GM19438 (cell line): ENCODE measurements around the gene DOK3.

ENCODE experiments used
- ATAC-seq: cut with Tn5 transposase; IDR thresholded peaks from one replicate; pipeline ENCODE4 v1.9.1; 2021; ENCODE audit warnings: low read depth; ENCODE audit not compliant: unreplicated experiment

Gene DOK3

DNA sequence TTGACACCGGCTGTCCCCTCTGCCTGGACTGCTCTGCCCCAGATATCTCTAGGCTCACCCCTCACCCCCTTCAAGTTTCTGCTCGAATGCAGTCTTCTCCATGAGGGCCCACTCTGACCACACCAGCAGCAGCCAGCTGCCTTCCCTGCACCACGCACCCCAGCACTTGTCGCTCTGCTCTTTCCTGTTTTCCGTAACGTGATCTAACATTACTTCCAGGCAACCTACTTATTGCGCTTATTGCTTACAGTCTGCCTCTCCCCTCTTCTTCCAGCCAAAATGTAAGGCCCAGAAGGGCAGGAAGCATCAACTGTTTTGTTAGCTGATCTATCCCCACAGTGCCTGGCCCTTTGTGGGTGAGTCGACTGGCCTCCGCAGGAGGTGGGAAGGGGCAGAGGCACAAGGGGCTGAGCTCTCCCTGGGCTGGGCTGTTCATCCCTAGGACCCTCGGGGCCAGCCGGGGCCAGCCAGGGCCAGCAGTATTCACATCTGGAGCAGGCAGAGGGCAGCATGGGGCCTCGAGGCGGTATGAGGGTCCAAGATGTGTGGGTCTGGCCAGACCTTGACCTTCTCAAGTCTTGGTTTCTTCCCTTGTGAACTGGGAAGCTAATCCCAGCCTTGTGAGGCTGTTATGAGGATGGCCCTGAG is 24.6 kb downstream of the DOK3 start:
- no peak for ATAC-seq

- no peak for ATAC-seq
These were observed 25.4 kb downstream of the DOK3 start for GRCh38 chr5:177483994-177484901.

- ATAC-seq: no peak
These were observed 26.6 kb downstream of the DOK3 start for GRCh38 chr5:177483042-177483441.

DNA sequence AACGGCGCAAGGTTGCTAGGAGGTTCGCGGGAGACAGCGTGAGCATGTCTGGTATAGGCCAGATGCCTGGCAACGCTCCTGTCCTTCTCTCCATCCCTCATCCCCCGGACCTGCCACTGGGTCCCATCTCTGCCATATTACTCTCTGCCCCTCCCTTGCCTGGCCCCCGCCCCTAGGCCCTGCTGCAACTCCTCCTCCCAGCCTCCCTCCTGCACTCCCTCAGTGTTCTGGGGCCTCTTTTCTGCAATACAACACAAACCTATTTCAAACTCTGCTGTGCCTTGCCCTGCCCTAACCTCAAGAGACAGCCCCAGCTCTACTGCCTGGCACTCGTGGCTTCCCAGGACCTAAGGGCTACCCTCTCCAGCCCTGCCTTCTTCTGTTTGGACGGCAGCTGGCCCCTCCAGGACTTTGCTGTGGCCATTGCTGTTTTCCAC is 27.2 kb downstream of the DOK3 start:
- no peak for ATAC-seq

DNA sequence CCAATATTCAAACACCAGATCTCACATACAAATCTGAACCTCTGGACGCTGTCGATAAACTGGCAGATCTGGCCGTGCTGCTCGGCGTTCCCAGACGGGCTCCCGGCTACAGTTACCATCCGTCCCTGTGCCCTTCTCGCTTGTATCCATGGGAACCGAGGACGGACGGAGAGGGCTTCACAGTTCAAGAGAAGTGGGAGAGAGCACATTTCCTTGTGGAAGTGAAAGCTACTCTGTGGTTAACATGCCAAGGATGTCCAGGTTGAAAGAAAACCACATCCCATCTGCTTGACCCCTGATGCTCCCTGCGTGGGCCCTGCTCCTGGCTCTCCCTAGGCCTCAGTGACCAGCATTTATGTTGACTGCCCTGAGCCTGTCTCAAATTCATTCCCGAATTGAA is 29.9 kb downstream of the DOK3 start:
- no peak for ATAC-seq

- no peak for ATAC-seq
These were observed 30.6 kb downstream of the DOK3 start for GRCh38 chr5:177478711-177479646.

GRCh38 chr5:177477701-177478477 is 31.7 kb downstream of the DOK3 start:
- no peak for ATAC-seq

DNA sequence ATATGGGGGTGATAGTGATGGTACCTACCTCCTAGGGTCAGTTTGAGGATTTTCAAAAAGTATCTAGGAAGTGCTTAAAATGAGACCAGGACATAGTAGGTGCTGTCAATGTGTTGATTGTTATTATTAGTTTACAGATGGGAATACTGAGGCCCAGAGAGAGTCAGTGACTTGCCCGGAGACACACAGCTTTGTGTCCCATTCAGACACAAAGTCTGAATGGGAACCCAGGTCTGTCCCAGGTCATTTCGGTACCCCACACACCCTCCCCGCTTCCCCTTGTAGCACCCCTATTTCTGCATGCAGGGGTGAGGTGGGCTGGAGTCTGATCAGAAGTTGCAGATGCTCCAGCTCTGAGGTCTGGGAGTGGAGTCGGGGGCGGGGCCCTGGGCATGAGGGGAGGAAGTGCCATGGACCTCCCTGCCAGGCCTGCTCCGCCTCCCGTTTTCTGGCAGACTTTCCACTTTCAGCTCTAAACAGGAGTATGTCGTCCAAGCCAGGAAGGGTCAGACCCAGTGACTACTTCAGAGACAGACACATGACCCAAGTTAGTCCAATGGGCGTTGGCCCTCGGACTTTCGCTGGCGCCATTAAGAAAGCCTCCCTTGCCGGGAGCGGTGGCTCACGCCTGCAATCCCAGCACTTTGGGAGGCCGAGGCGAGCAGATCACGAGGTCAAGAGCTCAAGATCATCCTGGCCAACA is 32.9 kb downstream of the DOK3 start:
- ATAC-seq: no peak

GRCh38 chr5:177475563-177476427 is 33.8 kb downstream of the DOK3 start:
- ATAC-seq: no peak

DNA sequence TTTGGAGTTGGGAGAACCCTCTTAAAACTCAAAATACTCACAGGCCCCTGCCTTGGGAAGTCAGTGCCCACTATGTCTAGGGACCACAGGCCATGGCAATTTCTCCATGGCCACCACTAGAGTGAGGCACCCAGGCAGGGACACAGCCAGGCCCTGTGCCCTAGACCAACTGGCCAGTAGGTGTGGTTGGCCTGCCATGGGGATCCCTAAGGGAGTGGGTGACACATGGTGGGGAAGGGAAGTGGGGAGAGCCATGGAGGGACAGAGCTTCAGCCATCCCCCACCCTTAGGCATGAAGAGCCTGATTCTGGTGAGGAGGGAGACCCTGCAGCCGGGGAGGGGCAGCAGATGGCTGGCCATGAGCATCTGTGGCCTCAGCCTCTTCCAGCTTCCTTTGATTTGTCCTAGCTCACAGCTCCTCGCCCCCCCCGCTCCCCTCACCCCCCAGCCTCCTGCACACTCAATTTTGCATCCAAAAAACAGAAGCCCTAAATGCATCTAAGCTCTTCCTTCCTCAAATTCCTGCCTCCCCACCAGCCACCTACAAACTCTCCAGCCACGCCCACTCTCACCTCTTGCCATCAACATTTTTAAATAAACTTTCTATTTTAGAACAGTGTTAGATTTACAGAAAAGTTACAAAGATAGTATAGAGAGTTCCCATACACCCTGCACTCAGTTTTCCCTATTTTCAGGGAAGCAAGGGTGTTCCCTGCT is 34.6 kb downstream of the DOK3 start:
- ATAC-seq: no peak

DNA sequence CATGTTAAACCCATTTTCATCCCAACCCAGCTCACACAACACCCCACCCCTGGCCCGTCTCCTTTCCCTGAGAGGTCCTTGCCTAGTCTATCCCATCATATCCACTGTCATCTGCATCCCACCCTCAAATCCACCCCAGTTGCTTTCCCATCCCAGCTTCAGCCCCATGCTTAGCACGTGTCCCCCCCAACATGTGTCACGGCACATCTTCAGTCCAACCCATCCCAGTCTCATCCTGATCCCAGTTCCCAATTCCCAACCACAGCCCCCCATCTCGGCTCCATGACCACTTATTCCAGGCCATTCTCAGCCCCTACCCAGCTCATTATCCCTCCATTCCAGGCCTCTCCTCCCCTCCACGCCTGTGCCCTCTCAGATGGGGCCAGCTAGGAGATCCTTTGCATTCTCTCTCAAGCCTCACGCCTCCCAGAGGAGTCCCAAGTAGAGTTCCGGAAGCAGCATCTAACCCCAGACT is 35.6 kb downstream of the DOK3 start:
- no peak for ATAC-seq

- ATAC-seq: no peak
These were observed 36.1 kb downstream of the DOK3 start, which contains the start of gene DBN1 for GRCh38 chr5:177473443-177474001. Gene DBN1, minus strand, starts transcription at chr5:177473634. Its CDS starts 113 bp downstream, at chr5:177473521.

DNA sequence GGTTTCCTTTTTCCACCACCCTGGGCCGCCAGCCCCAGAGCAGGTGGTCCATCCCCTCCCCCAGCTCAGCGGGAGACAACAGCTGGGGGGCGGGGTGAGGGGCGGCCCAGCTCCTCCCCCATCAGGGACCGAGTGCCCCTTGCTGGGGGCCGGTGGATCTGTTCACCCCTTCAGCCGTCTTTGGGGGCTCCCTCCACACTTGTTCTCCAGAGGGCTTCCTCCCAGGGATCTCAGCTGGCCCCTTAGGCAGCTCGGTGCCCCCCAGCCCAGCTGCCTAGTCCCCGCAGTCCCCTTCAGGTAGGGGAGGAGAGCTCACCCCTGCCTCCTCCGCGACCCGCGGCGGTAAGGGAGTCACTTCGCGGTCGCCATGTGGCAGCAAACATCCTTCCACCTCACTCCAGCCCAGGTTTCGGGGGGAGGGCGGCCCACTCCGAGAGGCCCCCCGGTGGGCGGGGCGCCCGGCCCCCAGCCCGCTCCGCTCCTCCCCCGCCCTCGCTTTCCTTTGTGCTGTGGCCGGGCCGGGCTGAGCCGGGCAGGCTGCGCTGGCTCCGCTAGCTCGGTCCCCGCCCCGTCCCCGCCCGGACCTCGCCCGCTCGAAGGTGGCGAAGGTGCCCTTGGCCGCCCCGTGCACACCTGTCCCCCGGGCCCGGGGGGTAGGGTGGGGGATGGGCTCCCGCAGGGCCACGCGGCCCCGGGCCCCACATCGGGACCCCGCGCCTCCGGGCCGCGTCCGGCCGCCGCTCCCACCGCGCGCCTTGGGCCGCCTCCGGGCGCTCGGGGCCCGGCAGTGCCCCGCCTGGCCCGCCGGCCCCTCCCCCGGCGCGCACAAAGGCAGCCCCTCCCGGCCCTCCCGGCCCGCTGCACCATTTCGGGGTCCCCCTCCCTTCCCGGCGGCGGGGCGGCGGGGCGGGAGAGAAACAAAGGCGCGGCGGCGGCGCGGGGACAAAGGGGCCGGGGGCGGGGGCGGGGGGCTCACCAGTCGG is 36.9 kb downstream of the DOK3 start:
- peak; percentile 54 for ATAC-seq

- no peak for ATAC-seq
These were observed 37.8 kb downstream of the DOK3 start for GRCh38 chr5:177471610-177472356.

DNA sequence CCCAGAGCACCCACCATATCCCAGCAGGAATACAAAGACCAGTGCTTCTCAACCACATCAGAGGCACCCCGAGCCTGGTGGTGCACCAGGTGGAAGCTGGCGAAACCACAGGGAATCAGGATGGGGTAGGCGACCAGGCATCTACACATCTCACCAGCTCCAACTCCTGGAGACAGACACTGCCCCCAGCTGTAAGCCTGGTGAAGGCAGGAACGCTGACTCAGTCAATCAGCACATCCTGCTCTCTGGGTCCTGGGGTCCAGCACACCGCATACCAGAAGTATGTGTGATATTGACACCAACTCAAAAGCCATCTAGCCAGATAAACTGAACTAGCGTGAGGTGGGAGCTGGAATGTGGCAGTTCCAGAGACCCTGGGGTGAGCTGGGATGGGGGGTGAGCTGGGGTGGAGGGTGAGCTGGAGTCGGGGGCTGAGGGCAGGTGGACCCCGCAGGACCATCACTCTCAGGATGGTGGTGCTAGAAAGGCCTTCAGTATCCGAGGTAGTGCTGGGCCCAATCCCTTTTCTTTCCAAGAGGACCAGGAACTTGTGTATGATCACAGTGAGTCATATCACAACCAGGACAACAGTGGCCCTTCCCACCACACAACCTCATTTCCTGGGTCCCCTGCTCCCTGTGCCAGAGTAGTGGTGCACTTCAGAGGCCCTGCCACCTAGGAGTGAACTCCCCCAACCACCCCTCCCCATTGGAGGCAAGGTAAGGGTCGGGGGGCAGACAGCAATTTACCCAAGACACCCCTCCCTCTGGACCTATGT is 38.7 kb downstream of the DOK3 start:
- no peak for ATAC-seq
